IMR-90 (cell line): ENCODE measurements around the gene VEZT. TPM values are rescaled to one million over a fixed set of nuclear protein-coding genes. Genes with fewer than 3 reads are reported as not detected.

Experiments used
- ATAC-seq: fragments of 200-7000 bp; cut with Tn5 transposase; 2 replicates; pipeline ENCODE4 v1.9.1; 2020; ENCODE audit warnings: low read depth, mild to moderate bottlenecking, moderate library complexity
- BruUV-seq: library from RNA; stranded (reverse); fragments of 400-500 nt; replicated peaks from 2 replicates; lab custom pipeline; 2021; lab: Mats Ljungman, UMichigan
- CTCF ChIA-PET: fragments of 300-600 bp; formaldehyde crosslinking; extraction: SDS; loops from one replicate; lab custom pipeline; 2021; ENCODE audit warnings: antibody characterized with exemption; lab: Yijun Ruan, JAX
- POLR2A ChIA-PET: fragments of 300-600 bp; sonication (Branson Sonifier 250); formaldehyde crosslinking; loops from one replicate; lab custom pipeline; 2022; ENCODE audit warnings: antibody characterized with exemption; ENCODE audit not compliant: unreplicated experiment; lab: Charles Lee
- DNase-seq: peaks from one replicate; pipeline ENCODE4 v3.0.0; 2013
- H2AFZ ChIP-seq: replicated peaks from 2 replicates; pipeline ENCODE3; 2013; ENCODE audit warnings: low read length, mild to moderate bottlenecking; ENCODE audit not compliant: poor library complexity
- H2AK5ac ChIP-seq: 2 replicates; pipeline ENCODE4 v1.6.1; 2013; ENCODE audit warnings: low read depth, low read length, inconsistent platforms
- H2AK9ac ChIP-seq: replicated peaks from 2 replicates; pipeline ENCODE3; 2013; ENCODE audit warnings: mild to moderate bottlenecking, low read depth, low read length, moderate library complexity; ENCODE audit not compliant: poor library complexity
- H2BK120ac ChIP-seq: 2 replicates; pipeline ENCODE4 v1.6.1; 2013; ENCODE audit warnings: low read depth, low read length, inconsistent platforms
- H2BK15ac ChIP-seq: 3 replicates; pipeline ENCODE4 v1.6.1; 2013; ENCODE audit warnings: low read depth, low read length, inconsistent platforms
- H2BK20ac ChIP-seq: 2 replicates; pipeline ENCODE4 v1.6.1; 2013; ENCODE audit warnings: low read depth, mild to moderate bottlenecking, inconsistent platforms, low read length, moderate library complexity
- H2BK5ac ChIP-seq: 2 replicates; pipeline ENCODE4 v1.6.1; 2013; ENCODE audit warnings: mild to moderate bottlenecking, low read depth, low read length, inconsistent platforms; ENCODE audit not compliant: poor library complexity, severe bottlenecking
- H3K14ac ChIP-seq: replicated peaks from 2 replicates; pipeline ENCODE4 v1.6.1; 2013; ENCODE audit warnings: low read depth, low read length, inconsistent platforms
- H3K18ac ChIP-seq: 2 replicates; pipeline ENCODE4 v1.6.1; 2013; ENCODE audit warnings: low read depth, low read length, control low read depth
- H3K23ac ChIP-seq: 2 replicates; pipeline ENCODE4 v1.6.1; 2013; ENCODE audit warnings: low read depth, low read length, inconsistent platforms
- H3K27ac ChIP-seq: 2 replicates; pipeline ENCODE4 v1.5.1; 2013; ENCODE audit warnings: mild to moderate bottlenecking, control low read depth, low read length; ENCODE audit not compliant: insufficient read depth
- H3K27me3 ChIP-seq: 2 replicates; pipeline ENCODE4 v1.6.1; 2013; ENCODE audit warnings: low read length; ENCODE audit not compliant: control insufficient read depth, insufficient read depth
- H3K36me3 ChIP-seq: 2 replicates; pipeline ENCODE4 v1.6.1; 2013; ENCODE audit warnings: low read length, mixed read lengths; ENCODE audit not compliant: control insufficient read depth, insufficient read depth
- H3K4ac ChIP-seq: 2 replicates; pipeline ENCODE4 v1.6.1; 2013; ENCODE audit warnings: low read depth, low read length, inconsistent platforms
- H3K4me1 ChIP-seq: 2 replicates; pipeline ENCODE4 v1.6.1; 2013; ENCODE audit warnings: low read length, mixed read lengths; ENCODE audit not compliant: control insufficient read depth, insufficient read depth
- H3K4me2 ChIP-seq: 2 replicates; pipeline ENCODE4 v1.6.1; 2013; ENCODE audit warnings: low read depth, mild to moderate bottlenecking, control low read depth, low read length, moderate library complexity
- H3K4me3 ChIP-seq: 2 replicates; pipeline ENCODE4 v1.5.1; 2013; ENCODE audit warnings: low read depth, mild to moderate bottlenecking, control low read depth, low read length, moderate library complexity; ENCODE audit not compliant: insufficient read depth
- H3K56ac ChIP-seq: 2 replicates; pipeline ENCODE4 v1.6.1; 2013; ENCODE audit warnings: low read length, inconsistent platforms; ENCODE audit not compliant: insufficient read depth; ENCODE audit errors: extremely low read depth
- H3K79me1 ChIP-seq, 2 experiments: 2 replicates each; pipeline ENCODE4 v1.6.1; 2013; ENCODE audit warnings: low read length in 2 of 2, inconsistent platforms in 1 of 2, low read depth in 1 of 2
- H3K9ac ChIP-seq: 2 replicates; pipeline ENCODE4 v1.6.1; 2013; ENCODE audit warnings: low read depth, low read length, control low read depth
- H3K9me1 ChIP-seq: 2 replicates; pipeline ENCODE4 v1.6.1; 2013; ENCODE audit warnings: low read length, inconsistent platforms; ENCODE audit not compliant: insufficient read depth
- H3K9me3 ChIP-seq: 2 replicates; pipeline ENCODE4 v1.6.1; 2013; ENCODE audit warnings: low read length; ENCODE audit not compliant: control insufficient read depth, insufficient read depth
- H4K20me1 ChIP-seq: 2 replicates; pipeline ENCODE4 v1.6.1; 2013; ENCODE audit warnings: low read length, inconsistent platforms; ENCODE audit not compliant: insufficient read depth
- H4K5ac ChIP-seq: 2 replicates; pipeline ENCODE4 v1.6.1; 2013; ENCODE audit warnings: mild to moderate bottlenecking, low read depth, low read length, control low read depth
- H4K8ac ChIP-seq, 2 experiments: 2 replicates each; pipeline ENCODE4 v1.6.1; 2013; ENCODE audit warnings: low read depth in 2 of 2, low read length in 2 of 2, control low read depth in 1 of 2, inconsistent platforms in 1 of 2
- H4K91ac ChIP-seq: 2 replicates; pipeline ENCODE4 v1.6.1; 2013; ENCODE audit warnings: low read depth, low read length, inconsistent platforms; ENCODE audit not compliant: insufficient read depth
- BHLHE40 ChIP-seq: fragments of 150-350 bp; IDR thresholded peaks from 2 replicates; pipeline ENCODE4 v1.6.1; 2016; ENCODE audit warnings: mild to moderate bottlenecking, low read depth, low read length
- CTCF ChIP-seq: conservative IDR thresholded peaks from 2 replicates; pipeline ENCODE4 v1.5.1; 2012; ENCODE audit warnings: mild to moderate bottlenecking, low read depth, low read length, improper control_type of control experiment
- MAZ ChIP-seq: IDR thresholded peaks from 2 replicates; pipeline ENCODE4 v1.6.1; 2012; ENCODE audit warnings: low read depth, mild to moderate bottlenecking, low read length, improper control_type of control experiment, moderate library complexity, borderline replicate concordance
- MXI1 ChIP-seq: IDR thresholded peaks from 2 replicates; pipeline ENCODE4 v1.6.1; 2012; ENCODE audit warnings: low read depth, mild to moderate bottlenecking, low read length, moderate library complexity, borderline replicate concordance
- NFE2L2 ChIP-seq: fragments of 150-350 bp; IDR thresholded peaks from 2 replicates; pipeline ENCODE4 v1.6.1; 2016; ENCODE audit warnings: low read depth, mild to moderate bottlenecking, low read length
- SMC3 ChIP-seq: fragments of 150-350 bp; IDR thresholded peaks from 2 replicates; pipeline ENCODE4 v1.6.1; 2016; ENCODE audit warnings: low read depth, mild to moderate bottlenecking, antibody characterized with exemption, low read length, moderate library complexity
- WGBS, 2 experiments: methylation state at CpG; one replicate each; pipeline versions ENCODE4 v1.1.5 to v1.1.7; 2013; ENCODE audit warnings: missing lambda C conversion rate in 2 of 2; ENCODE audit not compliant: insufficient read length in 1 of 2; ENCODE audit errors: extremely low coverage in 2 of 2; 5-methylcytosine and 5-hydroxymethylcytosine counted together
- dilution Hi-C: fragments of 300-500 bp; cut with HindIII; formaldehyde crosslinking; loops from one replicate; pipeline ENCODE4 v1.14.3; 2018; ENCODE audit warnings: low sequenced_read_pairs; ENCODE audit not compliant: unreplicated experiment
- in situ Hi-C: fragments of 300-500 bp; cut with MboI; formaldehyde crosslinking; loops from 3 replicates; pipeline ENCODE4 v1.14.3; 2019; ENCODE audit warnings: low sequenced_read_pairs, inconsistent platforms, mixed read lengths
- intact Hi-C: fragments of 100-400 bp; cut with micrococcal nuclease; formaldehyde crosslinking; loops from 2 replicates; pipeline ENCODE4 v1.10.0; 2022
- polyA plus RNA-seq, 3 experiments: library from polyadenylated mRNA; depleted of rRNA; stranded (reverse); fragments of >200 nt; gene quantifications; 2 replicates each; pipeline ENCODE4 v1.2.3, GENCODE V29; 2012; ENCODE audit warnings: low replicate concordance in 1 of 3
- total RNA-seq: library from RNA; depleted of rRNA; stranded (reverse); fragments of >200 nt; gene quantifications from 2 replicates; pipeline ENCODE4 v1.2.3, GENCODE V29; 2012
- TF ChIP-seq, protein P1 (sequence below): fragments of 150-350 bp; IDR thresholded peaks from 2 replicates; pipeline ENCODE4 v1.6.1; 2017; ENCODE audit warnings: mild to moderate bottlenecking, antibody characterized with exemption, low read length, low read depth

VEZT gene
- total and polyA plus RNA-seq, 2 of the 4 experiments (the other 2 are of a cell fraction), result 54.5 to 90.2 TPM

DNA sequence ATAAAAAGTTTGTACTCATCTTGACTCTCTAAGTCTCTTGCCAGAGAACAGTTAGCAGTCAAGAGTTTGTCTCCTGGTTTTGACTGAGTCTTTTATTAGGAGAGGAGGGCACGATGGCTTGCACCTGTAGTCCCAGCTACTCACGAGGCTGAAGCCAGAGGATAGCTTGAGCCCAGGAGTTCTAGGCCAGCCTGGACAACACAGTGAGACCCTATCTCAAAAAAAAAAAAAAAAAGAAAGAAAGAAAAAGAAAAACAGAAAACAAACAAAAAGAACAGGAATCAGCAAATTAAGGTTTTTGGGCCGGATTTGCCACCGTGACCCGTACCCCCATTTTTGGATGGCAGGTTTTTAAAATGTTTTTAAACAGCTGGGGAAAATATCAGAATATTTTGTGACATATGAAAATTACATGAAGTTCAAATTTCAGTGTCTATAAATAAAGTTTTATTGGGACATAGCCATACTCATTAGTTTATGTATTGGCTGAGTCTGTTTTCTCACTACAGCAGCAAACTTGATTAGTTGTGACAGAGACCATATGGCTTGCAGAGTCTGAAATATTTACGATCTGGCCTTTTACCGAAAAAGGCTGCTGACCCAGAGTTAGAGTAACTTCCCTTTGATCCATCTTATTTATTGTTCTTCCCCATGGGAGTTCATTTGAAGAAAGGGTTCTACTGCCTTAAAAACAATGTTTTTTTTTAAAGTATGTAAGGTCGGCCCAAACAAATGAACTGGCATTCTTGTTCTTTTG, 31.2 kb downstream of the VEZT start:
- peaks cover 29 to 50% of the 10 kb centered on the region in 2 experiments for H3K79me1 ChIP-seq
- no peak overlapping the region for H3K14ac ChIP-seq
- H2BK15ac ChIP-seq, result no peak overlapping the region
- DNase-seq, result peak; percentile 41
- no peaks in the 10 kb centered on the region for H3K9me3 ChIP-seq
- no peak overlapping the region for H4K91ac ChIP-seq
- H3K27me3 ChIP-seq, result no peaks in the 10 kb centered on the region
- peaks cover 5% of the 10 kb centered on the region; the same call in 1 of the 2 replicates for H3K36me3 ChIP-seq
- intact Hi-C loops, result no loop called here
- H4K5ac ChIP-seq, result no peak overlapping the region; the same call in 1 of the 2 replicates
- H3K4me3 ChIP-seq, result no peak overlapping the region
- no peak overlapping the region for H3K9ac ChIP-seq
- ATAC-seq, result peak; percentile 36
- peaks cover 3% of the 10 kb centered on the region; the same call in 1 of the 2 replicates for H4K20me1 ChIP-seq
- WGBS, 2 experiments, result 87% methylated on average over 3 of the region's 8 CpGs; no CpG with 5 or more reads in 1 of the 2 experiments
- ChIA-PET CTCF (interaction anchor here (0.7 kb wide), 1 partner anchor 85 kb away, joined by 5 read pairs; no protein-coding TSS in a partner anchor), POLR2A (no interaction called here)
- no peak overlapping the region for H4K8ac ChIP-seq
- TF ChIP-seq NFE2L2 (no peak), SMC3 (no peak), MXI1 (no peak), MAZ (no peak), BHLHE40 (no peak), CTCF (no peak)
- TF ChIP-seq, protein P1, sequence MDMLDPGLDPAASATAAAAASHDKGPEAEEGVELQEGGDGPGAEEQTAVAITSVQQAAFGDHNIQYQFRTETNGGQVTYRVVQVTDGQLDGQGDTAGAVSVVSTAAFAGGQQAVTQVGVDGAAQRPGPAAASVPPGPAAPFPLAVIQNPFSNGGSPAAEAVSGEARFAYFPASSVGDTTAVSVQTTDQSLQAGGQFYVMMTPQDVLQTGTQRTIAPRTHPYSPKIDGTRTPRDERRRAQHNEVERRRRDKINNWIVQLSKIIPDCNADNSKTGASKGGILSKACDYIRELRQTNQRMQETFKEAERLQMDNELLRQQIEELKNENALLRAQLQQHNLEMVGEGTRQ, result no peak
- H3K56ac ChIP-seq, result no peak overlapping the region
- in situ Hi-C loops, result no loop called here
- peaks cover 7% of the 10 kb centered on the region for H3K4me1 ChIP-seq
- H3K4ac ChIP-seq, result peak overlapping the region; percentile 2; the same call in 1 of the 2 replicates
- no peak overlapping the region for H2BK20ac ChIP-seq
- no peak overlapping the region for H2AK9ac ChIP-seq
- peaks cover 4% of the 10 kb centered on the region; the same call in 1 of the 2 replicates for H3K9me1 ChIP-seq
- H2BK5ac ChIP-seq, result no peak overlapping the region
- H3K23ac ChIP-seq, result no peak overlapping the region
- no peak overlapping the region for H2AK5ac ChIP-seq
- H3K27ac ChIP-seq, result peak overlapping the region; percentile 81; the same call in 1 of the 2 replicates
- peak overlapping the region; percentile 31; the same call in 1 of the 2 replicates for H3K4me2 ChIP-seq
- H2AFZ ChIP-seq, result no peak overlapping the region
- dilution Hi-C loops, result no loop called here
- H3K18ac ChIP-seq, result peak overlapping the region; percentile 27
- BruUV-seq, result no TSS peak
- no peak overlapping the region for H2BK120ac ChIP-seq
